ENCODE data around the gene CDH2.

- TF ChIP-seq SUZ12 (IDR thresholded peaks at IDR 0.05; ENCODE audit: extremely low read depth, insufficient read depth, insufficient read length) = no peak
- TF ChIP-seq ZNF274 (IDR thresholded peaks at IDR 0.05; ENCODE audit: low read depth, low read length) = no peak
- no peak for TF ChIP-seq YY1 (IDR thresholded peaks at IDR 0.05; ENCODE audit: insufficient read depth, insufficient read length)
Observed at GRCh38 chr18:28041366-28041765, 135.6 kb downstream of the CDH2 start.

Measured in NT2/D1 (cell line).